NCI-H774 (cell line): Measurements from ENCODE around the gene TAS1R3.

Source experiments
- DNase-seq: peaks from one replicate; lab custom pipeline; 2025; lab: John Stamatoyannopoulos, UW

The TAS1R3 gene

GRCh38 chr1:1324524-1325287 is 6.4 kb upstream of the TAS1R3 start, which contains the start of the genes CPTP and INTS11:
CPTP (plus strand) TSS chr1:1324802; CDS start chr1:1326911, 2,109 bp downstream.
INTS11 (minus strand) TSS chr1:1324660; CDS start chr1:1324608, 52 bp downstream.
- DNase-seq: peak; percentile 73

GRCh38 chr1:1325288-1326074 is 5.6 kb upstream of the TAS1R3 start:
- no peak for DNase-seq

- no peak for DNase-seq
These were observed 4.9 kb upstream of the TAS1R3 start for GRCh38 chr1:1326075-1326605.

GRCh38 chr1:1327291-1327690 is 3.8 kb upstream of the TAS1R3 start:
- no peak for DNase-seq

- DNase-seq: no peak
These were observed 2.8 kb upstream of the TAS1R3 start for GRCh38 chr1:1328254-1328653.

- DNase-seq: no peak
These were observed 1.5 kb upstream of the TAS1R3 start for GRCh38 chr1:1329304-1330210.

GRCh38 chr1:1330366-1331067 is 563 bp upstream of the TAS1R3 start:
- DNase-seq: no peak

- DNase-seq: no peak
These were observed 1.1 kb downstream of the TAS1R3 start for GRCh38 chr1:1332031-1332755.

- DNase-seq: no peak
These were observed 1.8 kb downstream of the TAS1R3 start for GRCh38 chr1:1332774-1333480.

GRCh38 chr1:1333551-1334241 is 2.6 kb downstream of the TAS1R3 start:
- no peak for DNase-seq

- DNase-seq: no peak
These were observed 3.8 kb downstream of the TAS1R3 start for GRCh38 chr1:1334835-1335234.

GRCh38 chr1:1335283-1335682 is 4.2 kb downstream of the TAS1R3 start:
- no peak for DNase-seq

GRCh38 chr1:1335792-1336248 is 4.7 kb downstream of the TAS1R3 start:
- DNase-seq: no peak

GRCh38 chr1:1336446-1336845 is 5.4 kb downstream of the TAS1R3 start:
- DNase-seq: no peak

- no peak for DNase-seq
These were observed 6.1 kb downstream of the TAS1R3 start for GRCh38 chr1:1336931-1337792.

- DNase-seq: no peak
These were observed 6.7 kb downstream of the TAS1R3 start for GRCh38 chr1:1337793-1338147.

- no peak for DNase-seq
These were observed 7.2 kb downstream of the TAS1R3 start for GRCh38 chr1:1338278-1338677.

GRCh38 chr1:1340185-1340584 is 9.1 kb downstream of the TAS1R3 start:
- no peak for DNase-seq
